ENCODE measurements around the gene GTF2F2. TPM values are rescaled to one million over a fixed set of nuclear protein-coding genes. Genes with fewer than 3 reads are reported as not detected.

GTF2F2 gene
- total RNA-seq, 3 donors from 2014 or later (not counting 1 experiment from before 2014, with no cell fraction given) = 13.6 to 16.4 (median 15.7) TPM

DNA sequence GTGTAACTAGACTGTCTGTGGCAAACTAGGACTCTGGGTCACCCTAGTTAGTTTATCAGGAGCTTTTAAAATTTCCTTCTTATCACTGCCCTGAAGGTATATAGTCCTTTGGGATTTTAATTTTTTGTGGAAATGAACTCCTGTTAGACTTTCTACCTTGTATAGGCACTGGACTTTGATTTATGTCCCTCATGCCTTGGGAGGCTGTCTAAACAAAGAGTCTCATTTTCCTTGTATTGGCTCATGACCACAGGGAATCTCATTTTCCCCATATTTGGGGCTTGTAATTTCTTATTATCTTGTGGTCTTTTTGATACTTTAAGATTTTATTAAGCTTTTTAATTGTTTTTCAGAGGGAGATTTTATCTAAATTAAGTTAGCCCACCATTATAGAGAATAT lies 59.1 kb downstream of the GTF2F2 start:
- H3K27ac Mint-ChIP-seq = no peak overlapping the region
- TF ChIP-seq, protein P1, sequence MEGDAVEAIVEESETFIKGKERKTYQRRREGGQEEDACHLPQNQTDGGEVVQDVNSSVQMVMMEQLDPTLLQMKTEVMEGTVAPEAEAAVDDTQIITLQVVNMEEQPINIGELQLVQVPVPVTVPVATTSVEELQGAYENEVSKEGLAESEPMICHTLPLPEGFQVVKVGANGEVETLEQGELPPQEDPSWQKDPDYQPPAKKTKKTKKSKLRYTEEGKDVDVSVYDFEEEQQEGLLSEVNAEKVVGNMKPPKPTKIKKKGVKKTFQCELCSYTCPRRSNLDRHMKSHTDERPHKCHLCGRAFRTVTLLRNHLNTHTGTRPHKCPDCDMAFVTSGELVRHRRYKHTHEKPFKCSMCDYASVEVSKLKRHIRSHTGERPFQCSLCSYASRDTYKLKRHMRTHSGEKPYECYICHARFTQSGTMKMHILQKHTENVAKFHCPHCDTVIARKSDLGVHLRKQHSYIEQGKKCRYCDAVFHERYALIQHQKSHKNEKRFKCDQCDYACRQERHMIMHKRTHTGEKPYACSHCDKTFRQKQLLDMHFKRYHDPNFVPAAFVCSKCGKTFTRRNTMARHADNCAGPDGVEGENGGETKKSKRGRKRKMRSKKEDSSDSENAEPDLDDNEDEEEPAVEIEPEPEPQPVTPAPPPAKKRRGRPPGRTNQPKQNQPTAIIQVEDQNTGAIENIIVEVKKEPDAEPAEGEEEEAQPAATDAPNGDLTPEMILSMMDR (IDR thresholded peaks at IDR 0.05) = no peak
- Histone ChIP-seq H3K36me3 (ENCODE audit: control insufficient read depth, insufficient read depth, low read length) (no peaks in the 10 kb centered on the region), H3K4me3 (ENCODE audit: low read length) (no peak overlapping the region), H3K4me1 (ENCODE audit: control insufficient read depth, insufficient read depth, low read length) (peaks cover 7% of the 10 kb centered on the region), H3K9me3 (ENCODE audit: control insufficient read depth, insufficient read depth, low read length) (no peaks in the 10 kb centered on the region), H3K27me3 (ENCODE audit: control insufficient read depth, insufficient read depth, low read length) (no peaks in the 10 kb centered on the region), H3K27ac (ENCODE audit: low read length) (no peak overlapping the region)
- DNase-seq (no peak), ATAC-seq (no peak)
- no peaks in the 10 kb centered on the region for H3K9me3 Mint-ChIP-seq
- peaks cover 41 to 43% of the 10 kb centered on the region in 2 donors for H3K4me1 Mint-ChIP-seq
- H3K27me3 Mint-ChIP-seq (ENCODE audit: low read depth in 2 of 2) = no peaks in the 10 kb centered on the region
- intact Hi-C loops (cut with micrococcal nuclease) = no loop called here
- H3K4me3 Mint-ChIP-seq = no peak overlapping the region
- H3K36me3 Mint-ChIP-seq = no peaks in the 10 kb centered on the region

DNA sequence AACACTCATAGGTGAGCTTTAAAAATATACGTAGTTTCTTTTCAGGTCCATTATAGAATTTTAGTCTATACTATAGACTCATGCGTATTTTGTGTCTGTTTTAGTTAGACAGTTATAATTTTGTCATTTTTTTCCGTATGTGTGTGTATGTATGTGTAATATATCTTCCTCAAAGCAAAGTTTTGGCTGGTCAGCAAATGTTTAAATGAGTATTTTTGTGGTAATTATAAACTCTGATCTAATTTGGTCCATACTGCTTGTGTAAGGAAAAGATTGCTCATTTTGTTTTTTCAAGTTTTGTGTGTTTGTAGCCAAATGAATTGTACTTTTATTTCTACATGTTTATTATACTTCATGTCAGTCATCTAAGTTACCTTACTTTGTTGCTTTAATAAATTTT lies 60.0 kb downstream of the GTF2F2 start:
- Mint-ChIP-seq H3K36me3 (no peaks in the 10 kb centered on the region), H3K27ac (no peak overlapping the region), H3K4me1 (peaks cover 43 to 44% of the 10 kb centered on the region in 2 donors), H3K4me3 (no peak overlapping the region), H3K9me3 (no peaks in the 10 kb centered on the region), H3K27me3 (ENCODE audit: low read depth in 2 of 2) (no peaks in the 10 kb centered on the region)
- intact Hi-C loops (cut with micrococcal nuclease) = no loop called here
- Histone ChIP-seq H3K36me3 (ENCODE audit: control insufficient read depth, insufficient read depth, low read length) (no peaks in the 10 kb centered on the region), H3K9me3 (ENCODE audit: control insufficient read depth, insufficient read depth, low read length) (no peaks in the 10 kb centered on the region), H3K4me3 (ENCODE audit: low read length) (no peak overlapping the region), H3K27ac (ENCODE audit: low read length) (no peak overlapping the region), H3K27me3 (ENCODE audit: control insufficient read depth, insufficient read depth, low read length) (no peaks in the 10 kb centered on the region), H3K4me1 (ENCODE audit: control insufficient read depth, insufficient read depth, low read length) (peaks cover 12% of the 10 kb centered on the region)
- ATAC-seq (no peak), DNase-seq (no peak)
- WGBS (ENCODE audit: insufficient coverage) = 88% methylated on average over 1 of the region's 3 CpGs
- TF ChIP-seq, protein P1 (IDR thresholded peaks at IDR 0.05) = no peak

DNA sequence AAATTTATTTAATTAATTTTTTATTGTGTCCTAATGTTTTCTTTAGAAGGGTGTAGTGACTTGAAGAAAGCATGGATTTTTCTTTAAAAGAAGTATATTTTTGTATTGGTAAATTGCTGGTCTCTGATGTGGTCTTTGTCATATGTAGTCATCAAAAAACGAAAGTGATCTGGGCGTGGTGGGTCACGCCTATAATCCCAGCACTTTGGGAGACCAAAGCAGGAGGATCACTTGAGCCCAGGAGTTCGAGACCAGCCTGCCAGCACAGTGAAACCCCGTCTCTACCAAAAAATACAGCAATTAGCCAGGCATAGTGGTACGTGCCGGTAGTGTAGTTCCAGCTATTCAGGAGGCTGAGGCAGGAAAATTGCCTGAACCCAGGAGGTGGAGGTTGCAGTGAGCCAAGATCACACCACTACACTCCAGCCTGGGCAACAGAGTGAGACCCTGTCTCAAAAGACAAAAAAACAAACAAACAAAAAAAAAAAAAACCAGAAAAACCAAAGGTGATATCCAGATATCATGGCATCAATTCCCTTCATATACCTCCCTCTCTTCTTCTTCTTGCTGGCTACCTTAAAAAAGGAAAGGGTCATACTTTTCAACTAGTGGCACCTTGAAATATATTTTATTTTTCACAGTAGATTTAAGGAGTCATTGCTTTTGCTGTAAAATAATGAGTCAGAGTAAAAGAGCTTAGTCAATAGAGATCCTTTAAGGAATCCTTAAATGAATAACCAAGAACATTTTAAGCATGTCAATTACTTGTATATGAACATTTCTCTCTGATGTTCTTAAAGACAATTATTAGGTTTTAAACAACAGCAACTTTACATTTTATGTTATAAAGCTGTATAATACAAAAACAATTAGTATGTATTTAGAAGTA lies 60.6 kb downstream of the GTF2F2 start:
- Histone ChIP-seq H3K27me3 (ENCODE audit: control insufficient read depth, insufficient read depth, low read length) (no peaks in the 10 kb centered on the region), H3K4me3 (ENCODE audit: low read length) (no peak overlapping the region), H3K36me3 (ENCODE audit: control insufficient read depth, insufficient read depth, low read length) (no peaks in the 10 kb centered on the region), H3K9me3 (ENCODE audit: control insufficient read depth, insufficient read depth, low read length) (no peaks in the 10 kb centered on the region), H3K4me1 (ENCODE audit: control insufficient read depth, insufficient read depth, low read length) (peaks cover 12% of the 10 kb centered on the region), H3K27ac (ENCODE audit: low read length) (no peak overlapping the region)
- ATAC-seq (no peak), DNase-seq (no peak)
- H3K36me3 Mint-ChIP-seq = no peaks in the 10 kb centered on the region
- no peak overlapping the region for H3K4me3 Mint-ChIP-seq
- peaks cover 43 to 44% of the 10 kb centered on the region in 2 donors for H3K4me1 Mint-ChIP-seq
- TF ChIP-seq, protein P1 (IDR thresholded peaks at IDR 0.05) = no peak
- H3K27ac Mint-ChIP-seq = no peak overlapping the region
- H3K9me3 Mint-ChIP-seq = no peaks in the 10 kb centered on the region
- H3K27me3 Mint-ChIP-seq (ENCODE audit: low read depth in 2 of 2) = no peaks in the 10 kb centered on the region
- intact Hi-C loops (cut with micrococcal nuclease) = no loop called here
- WGBS (ENCODE audit: insufficient coverage) = 87% methylated on average over 7 of the region's 7 CpGs
